ENCODE data around the gene ZNF593OS.

DNA sequence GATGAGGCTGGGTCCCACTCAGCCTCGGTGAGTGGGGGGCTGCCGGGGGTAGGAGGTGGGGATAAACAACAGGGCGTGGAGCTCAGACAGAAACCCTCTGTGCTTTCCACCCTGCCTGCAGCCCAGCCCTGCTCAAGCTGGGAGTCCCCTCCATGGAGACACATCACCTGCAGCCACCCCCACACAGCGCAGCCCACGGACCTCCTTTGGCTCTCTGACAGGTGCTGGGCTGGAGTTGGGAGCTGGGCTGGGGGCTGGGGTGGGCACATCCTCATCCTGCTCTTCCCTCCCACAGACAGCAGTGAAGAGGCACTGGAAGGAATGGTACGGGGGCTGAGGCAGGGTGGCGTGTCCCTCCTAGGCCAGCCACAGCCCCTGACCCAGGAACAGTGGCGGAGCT lies 16.8 kb upstream of the ZNF593OS start:
- TF ChIP-seq, protein P1, sequence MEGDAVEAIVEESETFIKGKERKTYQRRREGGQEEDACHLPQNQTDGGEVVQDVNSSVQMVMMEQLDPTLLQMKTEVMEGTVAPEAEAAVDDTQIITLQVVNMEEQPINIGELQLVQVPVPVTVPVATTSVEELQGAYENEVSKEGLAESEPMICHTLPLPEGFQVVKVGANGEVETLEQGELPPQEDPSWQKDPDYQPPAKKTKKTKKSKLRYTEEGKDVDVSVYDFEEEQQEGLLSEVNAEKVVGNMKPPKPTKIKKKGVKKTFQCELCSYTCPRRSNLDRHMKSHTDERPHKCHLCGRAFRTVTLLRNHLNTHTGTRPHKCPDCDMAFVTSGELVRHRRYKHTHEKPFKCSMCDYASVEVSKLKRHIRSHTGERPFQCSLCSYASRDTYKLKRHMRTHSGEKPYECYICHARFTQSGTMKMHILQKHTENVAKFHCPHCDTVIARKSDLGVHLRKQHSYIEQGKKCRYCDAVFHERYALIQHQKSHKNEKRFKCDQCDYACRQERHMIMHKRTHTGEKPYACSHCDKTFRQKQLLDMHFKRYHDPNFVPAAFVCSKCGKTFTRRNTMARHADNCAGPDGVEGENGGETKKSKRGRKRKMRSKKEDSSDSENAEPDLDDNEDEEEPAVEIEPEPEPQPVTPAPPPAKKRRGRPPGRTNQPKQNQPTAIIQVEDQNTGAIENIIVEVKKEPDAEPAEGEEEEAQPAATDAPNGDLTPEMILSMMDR (conservative IDR thresholded peaks at IDR 0.05 in 1 of 2, IDR thresholded peaks at IDR 0.05 in 1 of 2; ENCODE audit: extremely low read depth in 1 of 2, insufficient read depth in 1 of 2, low read depth in 1 of 2, low read length in 2 of 2), result no peak
- no peak for TF ChIP-seq EZH2 (IDR thresholded peaks at IDR 0.05; ENCODE audit: borderline replicate concordance, low read length)
